Endothelial cell of umbilical vein (primary cell): ENCODE results near the gene RNF40. TPM values are rescaled to one million over a fixed set of nuclear protein-coding genes. Genes with fewer than 3 reads are reported as not detected.

Source experiments
- BruUV-seq: library from RNA; stranded (reverse); fragments of 400-500 nt; replicated peaks from 2 replicates; lab custom pipeline; 2021; lab: Mats Ljungman, UMichigan
- CTCF ChIA-PET: fragments of 300-600, 350-600 bp; sonication (Branson Sonifier 250); formaldehyde crosslinking; loops from one replicate; lab custom pipeline; 2021; ENCODE audit warnings: antibody characterized with exemption, inconsistent platforms; lab: Charles Lee
- POLR2A ChIA-PET: fragments of 300-600, 350-600 bp; sonication (Branson Sonifier 250); formaldehyde crosslinking; loops from one replicate; lab custom pipeline; 2021; ENCODE audit warnings: antibody characterized with exemption, inconsistent platforms; lab: Charles Lee
- DNase-seq: peaks from one replicate; pipeline ENCODE4 v3.0.0-alpha.2; 2011; ENCODE audit warnings: low read depth, low spot score
- FAIRE-seq: peaks from 2 replicates; lab custom pipeline; 2011; peaks lifted over from hg19 to GRCh38; lab: Jason Lieb, UNC
- H2AFZ ChIP-seq: 2 replicates; pipeline ENCODE4 v1.6.0; 2012; ENCODE audit warnings: low read depth, low read length, control low read depth, inconsistent platforms
- H3K27ac ChIP-seq: 2 replicates; pipeline ENCODE4 v1.5.1; 2011; ENCODE audit warnings: low read depth, mild to moderate bottlenecking, control low read depth, low read length, moderate library complexity; ENCODE audit not compliant: insufficient read depth
- H3K27me3 ChIP-seq, 2 experiments: 2 replicates each; pipeline versions ENCODE4 v1.6.0 to v1.6.1; 2011; ENCODE audit warnings: low read length in 2 of 2, mixed read lengths in 1 of 2; ENCODE audit not compliant: control insufficient read depth in 2 of 2, insufficient read depth in 2 of 2
- H3K36me3 ChIP-seq, 2 experiments: 2 replicates in 1 of 2; 3 replicates in 1 of 2; pipeline ENCODE4 v1.5.1; 2011; ENCODE audit warnings: low read length in 2 of 2, mild to moderate bottlenecking in 1 of 2, moderate library complexity in 1 of 2; ENCODE audit not compliant: control insufficient read depth in 2 of 2, insufficient read depth in 2 of 2; ENCODE audit errors: extremely low read depth in 1 of 2
- H3K4me1 ChIP-seq: 3 replicates; pipeline ENCODE4 v1.5.1; 2011; ENCODE audit warnings: mild to moderate bottlenecking, low read length; ENCODE audit not compliant: control insufficient read depth, insufficient read depth; ENCODE audit errors: extremely low read depth
- H3K4me2 ChIP-seq: 2 replicates; pipeline ENCODE4 v1.6.1; 2011; ENCODE audit warnings: low read length, control low read depth, mixed read lengths; ENCODE audit not compliant: insufficient read depth
- H3K4me3 ChIP-seq, 3 experiments: fragments of 200-600 bp in 1 of 3; sonication (generic), shearing (Covaris generic) in 1 of 3; replicated peaks in 1 of 3; 2 replicates each; pipeline ENCODE4 v1.5.1; 2011 to 2016; ENCODE audit warnings: control low read depth in 3 of 3, low read length in 3 of 3, mild to moderate bottlenecking in 2 of 3, inconsistent platforms in 1 of 3, low read depth in 1 of 3, moderate library complexity in 1 of 3; ENCODE audit not compliant: insufficient read depth in 1 of 3
- H3K79me2 ChIP-seq: 2 replicates; pipeline ENCODE4 v1.6.0; 2012; ENCODE audit warnings: low read length, inconsistent platforms; ENCODE audit not compliant: control insufficient read depth, insufficient read depth
- H3K9ac ChIP-seq: replicated peaks from 2 replicates; pipeline ENCODE3; 2011; ENCODE audit warnings: low read length, control low read depth; ENCODE audit not compliant: insufficient read depth; ENCODE audit errors: extremely low read depth
- H3K9me1 ChIP-seq: replicated peaks from 3 replicates; pipeline ENCODE4 v1.6.0; 2011; ENCODE audit warnings: mild to moderate bottlenecking, low read length; ENCODE audit not compliant: control insufficient read depth, insufficient read depth; ENCODE audit errors: extremely low read depth
- H3K9me3 ChIP-seq: replicated peaks from 2 replicates; pipeline ENCODE4 v1.5.1; 2012; ENCODE audit warnings: low read length, inconsistent platforms; ENCODE audit not compliant: control insufficient read depth, insufficient read depth
- H4K20me1 ChIP-seq: replicated peaks from 2 replicates; pipeline ENCODE3; 2011; ENCODE audit warnings: mild to moderate bottlenecking, low read length; ENCODE audit not compliant: control insufficient read depth, insufficient read depth; ENCODE audit errors: extremely low read depth
- CTCF ChIP-seq, 2 donors: IDR thresholded peaks; 1 replicate in 1 of 2; 2 replicates in 1 of 2; pipeline ENCODE4 v1.5.1; 2011; ENCODE audit warnings: low read length in 2 of 2, mild to moderate bottlenecking in 2 of 2, moderate library complexity in 2 of 2, control low read depth in 1 of 2, inconsistent platforms in 1 of 2, low read depth in 1 of 2; ENCODE audit not compliant: insufficient read depth in 1 of 2; ENCODE audit errors: extremely low read depth in 1 of 2
- EZH2 ChIP-seq: IDR thresholded peaks from 2 replicates; pipeline ENCODE4 v1.6.1; 2012; ENCODE audit warnings: borderline replicate concordance, low read depth, mild to moderate bottlenecking, moderate library complexity, low read length, inconsistent platforms; ENCODE audit not compliant: severe bottlenecking
- FOS ChIP-seq: IDR thresholded peaks from 2 replicates; pipeline ENCODE4 v1.6.1; 2011; ENCODE audit warnings: mild to moderate bottlenecking, low read length, moderate library complexity, borderline replicate concordance; ENCODE audit not compliant: insufficient read depth
- GATA2 ChIP-seq: IDR thresholded peaks from 2 replicates; pipeline ENCODE4 v1.7.0; 2011; ENCODE audit warnings: low read depth, mild to moderate bottlenecking, moderate library complexity, mixed read lengths, low read length; ENCODE audit not compliant: insufficient read length, insufficient read depth
- JUN ChIP-seq: IDR thresholded peaks from 2 replicates; pipeline ENCODE4 v1.6.1; 2011; ENCODE audit warnings: borderline replicate concordance, low read depth; ENCODE audit not compliant: insufficient read length, insufficient read depth
- MAX ChIP-seq: IDR thresholded peaks from 2 replicates; pipeline ENCODE4 v1.6.1; 2011; ENCODE audit not compliant: insufficient read depth, insufficient read length
- MYC ChIP-seq: IDR thresholded peaks from one replicate; pipeline ENCODE4 v1.6.1; 2011; ENCODE audit warnings: mild to moderate bottlenecking, low read depth, low read length
- POLR2A ChIP-seq: IDR thresholded peaks from 2 replicates; pipeline ENCODE4 v1.6.1; 2012; ENCODE audit warnings: low read depth, mild to moderate bottlenecking, control low read depth, low read length
- POLR2AphosphoS5 ChIP-seq: IDR thresholded peaks from 2 replicates; pipeline ENCODE4 v1.6.1; 2012; ENCODE audit warnings: low read depth, mild to moderate bottlenecking, control low read depth, low read length, moderate library complexity; ENCODE audit not compliant: insufficient read depth
- dilution Hi-C: fragments of 300-500 bp; cut with MboI; formaldehyde crosslinking; loops from one replicate; pipeline ENCODE4 v1.15.0; 2019; ENCODE audit warnings: low sequenced_read_pairs; ENCODE audit not compliant: extremely low pct_ligation_motif_present
- intact Hi-C: fragments of 100-400 bp; cut with micrococcal nuclease; formaldehyde crosslinking; loops from one replicate; pipeline ENCODE4 v1.10.0; 2022
- polyA plus RNA-seq, 4 experiments: library from polyadenylated mRNA; depleted of rRNA in 3 of 4; stranded (reverse) in 3 of 4; unstranded in 1 of 4; fragments of >200 nt; gene quantifications; 2 replicates each; pipeline versions ENCODE4 v1.2.1 to v1.2.3, GENCODE V29; 2011 to 2012; ENCODE audit warnings: missing spikeins in 1 of 4
- total RNA-seq: library from RNA; stranded (reverse); gene quantifications from 2 replicates; pipeline ENCODE4 v1.2.3, GENCODE V29; 2021

RNF40 gene
- total and polyA plus RNA-seq, 2 donors (not counting 3 experiments of a cell fraction or from before 2014, with no cell fraction given): 60.5 to 102 TPM

GRCh38 chr16:30779596-30779995, 17.5 kb downstream of the RNF40 start:
- TF ChIP-seq MYC: no peak
- TF ChIP-seq POLR2AphosphoS5: no peak
- TF ChIP-seq CTCF (IDR thresholded peaks at IDR 0.05; ENCODE audit: extremely low read depth in 1 of 2, insufficient read depth in 1 of 2, low read depth in 1 of 2, low read length in 2 of 2): no peak
- no peak for TF ChIP-seq JUN
- no peak for TF ChIP-seq FOS
- TF ChIP-seq EZH2: no peak
- TF ChIP-seq GATA2: no peak
- TF ChIP-seq POLR2A: no peak
- no peak for TF ChIP-seq MAX
- dilution Hi-C loops: no loop called here
- Histone ChIP-seq H3K27me3 (no peaks in the 10 kb centered on the region), H3K9me3 (no peaks in the 10 kb centered on the region), H3K4me2 (no peak overlapping the region), H3K27ac (no peak overlapping the region), H3K9me1 (no peaks in the 10 kb centered on the region), H4K20me1 (no peaks in the 10 kb centered on the region), H3K79me2 (no peaks in the 10 kb centered on the region), H2AFZ (no peak overlapping the region), H3K4me1 (peaks cover 8% of the 10 kb centered on the region), H3K9ac (no peak overlapping the region), H3K4me3 (no peak overlapping the region), H3K36me3 (peaks cover 0 to 19% of the 10 kb centered on the region in 2 experiments)
- ChIA-PET CTCF (no interaction called here), POLR2A (no interaction called here)
- no peak for DNase-seq
- BruUV-seq: no TSS peak
- intact Hi-C loops: no loop called here
- no peak for FAIRE-seq
